GM21447 (cell line): ENCODE measurements around the gene CD22.
A peak's percentile ranks its signal among the peaks of the same experiment; 100 is the strongest.

Source experiments
- ATAC-seq: cut with Tn5 transposase; IDR thresholded peaks from one replicate; pipeline ENCODE4 v1.9.1; 2021; ENCODE audit not compliant: unreplicated experiment

The CD22 gene

GRCh38 chr19:35295792-35296462 lies 33.1 kb upstream of the CD22 start:
- ATAC-seq = peak; percentile 76

GRCh38 chr19:35296644-35297514 lies 32.1 kb upstream of the CD22 start:
- no peak for ATAC-seq

- no peak for ATAC-seq
Observed at GRCh38 chr19:35297515-35297848, 31.5 kb upstream of the CD22 start.

- ATAC-seq = no peak
Observed at GRCh38 chr19:35297922-35298321, 31.1 kb upstream of the CD22 start.

- no peak for ATAC-seq
Observed at GRCh38 chr19:35298561-35298972, 30.4 kb upstream of the CD22 start.

- ATAC-seq = no peak
Observed at GRCh38 chr19:35299523-35300338, 29.3 kb upstream of the CD22 start.

- no peak for ATAC-seq
Observed at GRCh38 chr19:35300339-35300649, 28.7 kb upstream of the CD22 start.

GRCh38 chr19:35301961-35302360 lies 27.0 kb upstream of the CD22 start:
- no peak for ATAC-seq

- no peak for ATAC-seq
Observed at GRCh38 chr19:35302446-35302845, 26.5 kb upstream of the CD22 start.

GRCh38 chr19:35303357-35303915 lies 25.6 kb upstream of the CD22 start:
- ATAC-seq = no peak

GRCh38 chr19:35304036-35304435 lies 25.0 kb upstream of the CD22 start:
- ATAC-seq = no peak

GRCh38 chr19:35305181-35305580 lies 23.8 kb upstream of the CD22 start:
- no peak for ATAC-seq

GRCh38 chr19:35306473-35307246 lies 22.3 kb upstream of the CD22 start:
- ATAC-seq = no peak

- no peak for ATAC-seq
Observed at GRCh38 chr19:35307931-35308330, 21.1 kb upstream of the CD22 start.

GRCh38 chr19:35308910-35309309 lies 20.1 kb upstream of the CD22 start:
- no peak for ATAC-seq

GRCh38 chr19:35309481-35310279 lies 19.3 kb upstream of the CD22 start:
- ATAC-seq = no peak

- ATAC-seq = no peak
Observed at GRCh38 chr19:35310331-35310730, 18.7 kb upstream of the CD22 start.

GRCh38 chr19:35310811-35311465 lies 18.0 kb upstream of the CD22 start:
- no peak for ATAC-seq

GRCh38 chr19:35311901-35312665 lies 16.9 kb upstream of the CD22 start:
- no peak for ATAC-seq
